WTC11 (cell line): ENCODE results near the gene RIN3. TPM values are rescaled to one million over a fixed set of nuclear protein-coding genes. Genes with fewer than 3 reads are reported as not detected.

Experiments used
- ATAC-seq: fragments of 200-7000 bp; cut with Tn5 transposase; 2 replicates; pipeline ENCODE4 v1.10.0; 2021; ENCODE audit warnings: mild to moderate bottlenecking, moderate library complexity
- CTCF ChIA-PET: fragments of 300-600 bp; sonication (Branson Sonifier 250); formaldehyde crosslinking; loops from one replicate; lab custom pipeline; 2021; ENCODE audit warnings: antibody characterized with exemption; lab: Charles Lee
- POLR2A ChIA-PET: fragments of 350-600 bp; sonication (Branson Sonifier 250); formaldehyde crosslinking; loops from one replicate; lab custom pipeline; 2021; ENCODE audit warnings: antibody characterized with exemption; lab: Charles Lee
- DNase-seq: peaks from one replicate; pipeline ENCODE4 v3.0.0; 2021; ENCODE audit warnings: low spot score
- H3K27ac Mint-ChIP-seq: 2 replicates; pipeline ENCODE4 v1.8.0; 2021; ENCODE audit warnings: mixed read lengths
- H3K27me3 Mint-ChIP-seq: 2 replicates; pipeline ENCODE4 v1.8.0; 2021; ENCODE audit warnings: low read depth, mild to moderate bottlenecking, moderate library complexity, mixed read lengths
- H3K36me3 Mint-ChIP-seq: 2 replicates; pipeline ENCODE4 v1.8.0; 2021; ENCODE audit warnings: mixed read lengths
- H3K4me1 Mint-ChIP-seq: 2 replicates; pipeline ENCODE4 v1.8.0; 2022; ENCODE audit warnings: mixed read lengths
- H3K4me3 Mint-ChIP-seq: 2 replicates; pipeline ENCODE4 v1.8.0; 2021; ENCODE audit warnings: mild to moderate bottlenecking, moderate library complexity, mixed read lengths
- H3K9me3 Mint-ChIP-seq: 2 replicates; pipeline ENCODE4 v1.8.0; 2021; ENCODE audit warnings: mixed read lengths
- ATF1 ChIP-seq: sonication (generic); formaldehyde crosslinking; IDR thresholded peaks from 2 replicates; pipeline ENCODE4 v1.8.1; 2023; ENCODE audit warnings: mild to moderate bottlenecking, moderate library complexity, missing genetic modification reagents
- ATF2 ChIP-seq: sonication (generic); formaldehyde crosslinking; IDR thresholded peaks from 2 replicates; pipeline ENCODE4 v1.8.1; 2022; ENCODE audit warnings: low read depth, missing genetic modification reagents, borderline replicate concordance
- CREM ChIP-seq: sonication (generic); formaldehyde crosslinking; IDR thresholded peaks from 2 replicates; pipeline ENCODE4 v1.8.1; 2022; ENCODE audit warnings: mild to moderate bottlenecking, missing genetic modification reagents, moderate library complexity
- CTCF ChIP-seq: fragments of 200-600 bp; IDR thresholded peaks from 2 replicates; pipeline ENCODE4 v1.8.0; 2022; ENCODE audit warnings: antibody characterized with exemption
- E2F4 ChIP-seq: sonication (generic); formaldehyde crosslinking; IDR thresholded peaks from 2 replicates; pipeline ENCODE4 v1.8.1; 2022; ENCODE audit warnings: low read depth, mild to moderate bottlenecking, moderate library complexity, missing genetic modification reagents, borderline replicate concordance
- FOXK1 ChIP-seq: sonication (generic); formaldehyde crosslinking; IDR thresholded peaks from 2 replicates; pipeline ENCODE4 v1.8.0; 2022; ENCODE audit warnings: mild to moderate bottlenecking, moderate library complexity, missing genetic modification reagents
- GTF2I ChIP-seq: fragments of 250-450 bp; sonication (Bioruptor Pico); conservative IDR thresholded peaks from 2 replicates; pipeline ENCODE4 v1.4.0; 2021; ENCODE audit warnings: mild to moderate bottlenecking
- MAX ChIP-seq: sonication (generic); formaldehyde crosslinking; IDR thresholded peaks from 2 replicates; pipeline ENCODE4 v1.8.0; 2022; ENCODE audit warnings: mild to moderate bottlenecking, missing genetic modification reagents
- MYBL2 ChIP-seq: sonication (generic); formaldehyde crosslinking; IDR thresholded peaks from 2 replicates; pipeline ENCODE4 v1.8.1; 2023; ENCODE audit warnings: mild to moderate bottlenecking, moderate library complexity, missing genetic modification reagents
- NFATC4 ChIP-seq: fragments of 250-450 bp; sonication (Bioruptor Pico); IDR thresholded peaks from 2 replicates; pipeline ENCODE4 v1.9.0; 2021; ENCODE audit warnings: mild to moderate bottlenecking
- SP1 ChIP-seq: sonication (generic); formaldehyde crosslinking; conservative IDR thresholded peaks from 2 replicates; pipeline ENCODE4 v1.8.1; 2022; ENCODE audit warnings: missing genetic modification reagents
- STAT6 ChIP-seq: sonication (generic); formaldehyde crosslinking; conservative IDR thresholded peaks from 2 replicates; pipeline ENCODE4 v1.8.1; 2023; ENCODE audit warnings: mild to moderate bottlenecking, low read depth, missing genetic modification reagents, moderate library complexity
- USF2 ChIP-seq: sonication (generic); formaldehyde crosslinking; IDR thresholded peaks from 2 replicates; pipeline ENCODE4 v1.8.1; 2023; ENCODE audit warnings: mild to moderate bottlenecking, missing genetic modification reagents, moderate library complexity
- ZNF121 ChIP-seq: sonication (generic); formaldehyde crosslinking; IDR thresholded peaks from 2 replicates; pipeline ENCODE4 v1.8.0; 2023; ENCODE audit warnings: missing genetic modification reagents
- ZNF317 ChIP-seq: sonication (generic); formaldehyde crosslinking; IDR thresholded peaks from 2 replicates; pipeline ENCODE4 v1.8.1; 2023; ENCODE audit warnings: low read depth, mild to moderate bottlenecking, moderate library complexity, missing genetic modification reagents, borderline replicate concordance
- total RNA-seq: library from RNA; stranded (reverse); gene quantifications from 3 replicates; pipeline ENCODE4 v1.2.3, GENCODE V29; 2021

RIN3 gene
- total RNA-seq, 1 experiment from 2014 or later = 3.3 TPM

GRCh38 chr14:92565040-92565717, 51.6 kb downstream of the RIN3 start (continued):
- TF ChIP-seq USF2 (CRISPR knock-in tag) (no peak), STAT6 (CRISPR knock-in tag) (no peak), CREM (no peak), SP1 (CRISPR knock-in tag) (no peak), MYBL2 (CRISPR knock-in tag) (no peak), MAX (CRISPR knock-in tag) (no peak), ZNF317 (CRISPR knock-in tag) (no peak), ATF2 (no peak)
- TF ChIP-seq, all 79 proteins: peak for 0

- no peaks in the 10 kb centered on the region; the same call in 1 of the 2 replicates for H3K27me3 Mint-ChIP-seq
- H3K4me3 Mint-ChIP-seq = no peak overlapping the region
- no peak for DNase-seq
- POLR2A ChIA-PET = no interaction called here
- TF ChIP-seq CTCF = no peak
- TF ChIP-seq NFATC4 (CRISPR knock-in tag) = no peak
- TF ChIP-seq MAX (CRISPR knock-in tag) = no peak
- TF ChIP-seq ZNF121 = no peak
- TF ChIP-seq ATF1 (CRISPR knock-in tag) = no peak
- no peak for TF ChIP-seq GTF2I
- no peak for TF ChIP-seq E2F4 (CRISPR knock-in tag)
- no peak for TF ChIP-seq FOXK1 (CRISPR knock-in tag)
- TF ChIP-seq, all 79 proteins: peak for 0
- CTCF ChIA-PET = interaction anchor here (0.8 to 1.3 kb wide), 2 partner anchors 23 to 31 kb away, joined by 3 read pairs; no protein-coding TSS in a partner anchor
- ATAC-seq = no peak
- H3K4me1 Mint-ChIP-seq = no peaks in the 10 kb centered on the region
- H3K27ac Mint-ChIP-seq = no peak overlapping the region
- H3K9me3 Mint-ChIP-seq = peaks cover 17% of the 10 kb centered on the region
- peaks cover 9% of the 10 kb centered on the region; the same call in 1 of the 2 replicates for H3K36me3 Mint-ChIP-seq
Observed at GRCh38 chr14:92565718-92566115, 52.1 kb downstream of the RIN3 start.
